CD4-positive, CD25-positive, alpha-beta regulatory T cell (primary cell): ENCODE results near the gene AACS. TPM values are rescaled to one million over a fixed set of nuclear protein-coding genes. Genes with fewer than 3 reads are reported as not detected.
A peak's percentile ranks its signal among the peaks of the same experiment; 100 is the strongest.

ENCODE experiments used
- ATAC-seq, 2 donors: fragments of 150-1000 bp; cut with Tn5 transposase; one replicate each; pipeline ENCODE4 v1.10.0; 2021; ENCODE audit warnings: low read depth in 2 of 2, moderate number of reproducible peaks in 2 of 2, moderate library complexity in 1 of 2
- DNase-seq, 3 donors: peaks; one replicate each; pipeline versions ENCODE4 v3.0.0 to v3.0.0-alpha.2; 2012 to 2022; ENCODE audit warnings: mixed read lengths in 1 of 3
- H3K27ac ChIP-seq: one replicate; pipeline ENCODE4 v1.7.0; 2013; ENCODE audit warnings: mild to moderate bottlenecking, low read length; ENCODE audit not compliant: insufficient read depth, poor library complexity, severe bottlenecking
- H3K27me3 ChIP-seq: one replicate; pipeline ENCODE4 v1.7.0; 2013; ENCODE audit warnings: low read length; ENCODE audit not compliant: control insufficient read depth, insufficient read depth
- H3K36me3 ChIP-seq: one replicate; pipeline ENCODE4 v1.7.0; 2013; ENCODE audit warnings: mild to moderate bottlenecking, low read length, moderate library complexity; ENCODE audit not compliant: control insufficient read depth, insufficient read depth
- H3K4me1 ChIP-seq: 2 replicates; pipeline ENCODE4 v1.7.0; 2013; ENCODE audit warnings: mild to moderate bottlenecking, low read length; ENCODE audit not compliant: insufficient read depth, control insufficient read depth, poor library complexity, severe bottlenecking
- H3K4me3 ChIP-seq: one replicate; pipeline ENCODE4 v1.7.0; 2013; ENCODE audit warnings: low read depth, mild to moderate bottlenecking, low read length, moderate library complexity
- H3K9me3 ChIP-seq, 2 experiments: 1 replicate in 1 of 2; 2 replicates in 1 of 2; pipeline ENCODE4 v1.7.0; 2013; ENCODE audit warnings: low read length in 2 of 2, mild to moderate bottlenecking in 1 of 2, moderate library complexity in 1 of 2; ENCODE audit not compliant: control insufficient read depth in 2 of 2
- H3K27ac Mint-ChIP-seq, 3 donors: one replicate each; pipeline ENCODE4 v1.8.0; 2020 to 2022; ENCODE audit warnings: mild to moderate bottlenecking in 3 of 3, mixed read lengths in 3 of 3, moderate library complexity in 2 of 3
- H3K27me3 Mint-ChIP-seq: one replicate; pipeline ENCODE4 v1.8.0; 2022; ENCODE audit warnings: mild to moderate bottlenecking, mixed read lengths
- H3K36me3 Mint-ChIP-seq: one replicate; pipeline ENCODE4 v1.8.0; 2020; ENCODE audit warnings: mixed read lengths
- H3K4me1 Mint-ChIP-seq, 4 donors: one replicate each; pipeline ENCODE4 v1.8.0; 2020 to 2022; ENCODE audit warnings: mixed read lengths in 4 of 4, mild to moderate bottlenecking in 1 of 4
- H3K4me3 Mint-ChIP-seq, 4 donors: one replicate each; pipeline ENCODE4 v1.8.0; 2020 to 2022; ENCODE audit warnings: mild to moderate bottlenecking in 4 of 4, mixed read lengths in 4 of 4, moderate library complexity in 3 of 4
- H3K9me3 Mint-ChIP-seq, 7 donors: one replicate each; pipeline ENCODE4 v1.8.0; 2020 to 2022; ENCODE audit warnings: mixed read lengths in 7 of 7, mild to moderate bottlenecking in 3 of 7, moderate library complexity in 2 of 7
- polyA plus RNA-seq, 4 donors: library from polyadenylated mRNA; unstranded; fragments of 300-500 nt; fragmentation: Illumina TruSeq; gene quantifications; one replicate each; pipeline ENCODE4 v1.2.3, GENCODE V29; 2021
- total RNA-seq: library from RNA; stranded (reverse); gene quantifications from one replicate; pipeline ENCODE4 v1.2.3, GENCODE V29; 2022

AACS gene
- total and polyA plus RNA-seq, 5 donors from 2014 or later = 5.4 to 8.8 (median 7.8) TPM

GRCh38 chr12:125129179-125129571 is 63.9 kb downstream of the AACS start:
- peaks cover 0 to 3% (median 0%) of the 10 kb centered on the region in 7 donors for H3K9me3 Mint-ChIP-seq
- no peaks in the 10 kb centered on the region for H3K4me1 ChIP-seq
- no peaks in the 10 kb centered on the region for H3K9me3 ChIP-seq
- H3K36me3 ChIP-seq = no peaks in the 10 kb centered on the region
- no peaks in the 10 kb centered on the region for H3K27me3 Mint-ChIP-seq
- DNase-seq = no peak
- no peak overlapping the region for H3K4me3 Mint-ChIP-seq
- no peak overlapping the region for H3K27ac ChIP-seq
- no peak for ATAC-seq
- no peaks in the 10 kb centered on the region for H3K27me3 ChIP-seq
- peaks cover 0 to 3% (median 0%) of the 10 kb centered on the region in 4 donors for H3K4me1 Mint-ChIP-seq
- no peak overlapping the region for H3K4me3 ChIP-seq
- H3K36me3 Mint-ChIP-seq = peaks cover 14% of the 10 kb centered on the region
- H3K27ac Mint-ChIP-seq = no peak overlapping the region

- Mint-ChIP-seq H3K9me3 (peaks cover 0 to 3% (median 0%) of the 10 kb centered on the region in 7 donors), H3K27me3 (no peaks in the 10 kb centered on the region), H3K36me3 (peaks cover 14% of the 10 kb centered on the region), H3K27ac (no peak overlapping the region), H3K4me3 (no peak overlapping the region), H3K4me1 (peaks cover 0 to 3% (median 0%) of the 10 kb centered on the region in 4 donors)
- H3K27me3 ChIP-seq = no peaks in the 10 kb centered on the region
- no peak overlapping the region for H3K4me3 ChIP-seq
- DNase-seq (no peak), ATAC-seq (no peak)
- H3K9me3 ChIP-seq = no peaks in the 10 kb centered on the region
- H3K36me3 ChIP-seq = no peaks in the 10 kb centered on the region
- H3K27ac ChIP-seq = no peak overlapping the region
- H3K4me1 ChIP-seq = no peaks in the 10 kb centered on the region
Observed at GRCh38 chr12:125129591-125130255, 64.5 kb downstream of the AACS start.

DNA sequence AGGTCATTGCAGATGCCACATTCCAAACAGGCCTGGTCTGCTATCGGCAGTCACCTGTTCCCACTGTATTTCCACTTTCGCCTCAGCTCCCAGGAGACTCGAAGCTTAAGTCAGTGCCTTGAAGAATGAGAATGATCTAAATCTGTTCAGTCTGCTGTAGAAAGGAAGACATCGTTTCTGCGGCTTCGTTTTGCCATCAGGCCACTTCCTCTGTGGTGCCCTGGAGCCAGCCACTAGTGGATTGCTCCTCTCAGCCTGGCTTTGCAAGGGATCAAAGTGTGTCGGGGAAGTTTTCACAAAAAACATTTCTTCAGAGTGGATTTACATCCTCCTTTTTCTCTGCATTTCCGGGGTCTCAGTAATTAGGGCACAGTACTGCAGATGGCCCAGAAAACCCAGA is 66.7 kb downstream of the AACS start:
- H3K4me3 Mint-ChIP-seq = no peak overlapping the region
- no peaks in the 10 kb centered on the region for H3K27me3 Mint-ChIP-seq
- peaks cover 17% of the 10 kb centered on the region for H3K36me3 Mint-ChIP-seq
- Histone ChIP-seq H3K27me3 (no peaks in the 10 kb centered on the region), H3K4me1 (no peaks in the 10 kb centered on the region), H3K4me3 (no peak overlapping the region), H3K36me3 (no peaks in the 10 kb centered on the region), H3K9me3 (no peaks in the 10 kb centered on the region), H3K27ac (no peak overlapping the region)
- no peak for DNase-seq
- no peak overlapping the region for H3K27ac Mint-ChIP-seq
- peaks cover 0 to 3% (median 0%) of the 10 kb centered on the region in 4 donors for H3K4me1 Mint-ChIP-seq
- no peak for ATAC-seq
- H3K9me3 Mint-ChIP-seq = peaks cover 0 to 3% (median 0%) of the 10 kb centered on the region in 7 donors

- no peak overlapping the region for H3K4me3 ChIP-seq
- H3K27ac Mint-ChIP-seq = no peak overlapping the region
- no peaks in the 10 kb centered on the region for H3K27me3 ChIP-seq
- ATAC-seq (no peak), DNase-seq (no peak)
- no peak overlapping the region for H3K27ac ChIP-seq
- peaks cover 0 to 3% (median 0%) of the 10 kb centered on the region in 4 donors for H3K4me1 Mint-ChIP-seq
- H3K9me3 Mint-ChIP-seq = peaks cover 0 to 3% (median 0%) of the 10 kb centered on the region in 7 donors
- no peaks in the 10 kb centered on the region for H3K9me3 ChIP-seq
- H3K36me3 ChIP-seq = no peaks in the 10 kb centered on the region
- no peaks in the 10 kb centered on the region for H3K27me3 Mint-ChIP-seq
- no peaks in the 10 kb centered on the region for H3K4me1 ChIP-seq
- peaks cover 22% of the 10 kb centered on the region for H3K36me3 Mint-ChIP-seq
- H3K4me3 Mint-ChIP-seq = no peak overlapping the region
Observed at GRCh38 chr12:125132698-125133400, 67.6 kb downstream of the AACS start.

- no peak overlapping the region for H3K27ac Mint-ChIP-seq
- Histone ChIP-seq H3K27me3 (no peaks in the 10 kb centered on the region), H3K27ac (no peak overlapping the region), H3K4me3 (no peak overlapping the region), H3K36me3 (no peaks in the 10 kb centered on the region), H3K4me1 (no peaks in the 10 kb centered on the region), H3K9me3 (no peaks in the 10 kb centered on the region)
- H3K27me3 Mint-ChIP-seq = no peaks in the 10 kb centered on the region
- DNase-seq (no peak), ATAC-seq (no peak)
- H3K4me3 Mint-ChIP-seq = no peak overlapping the region
- peaks cover 0 to 3% (median 0%) of the 10 kb centered on the region in 4 donors for H3K4me1 Mint-ChIP-seq
- peaks cover 22% of the 10 kb centered on the region for H3K36me3 Mint-ChIP-seq
- H3K9me3 Mint-ChIP-seq = peaks cover 0 to 3% (median 0%) of the 10 kb centered on the region in 7 donors
Observed at GRCh38 chr12:125133616-125134015, 68.4 kb downstream of the AACS start.

GRCh38 chr12:125134576-125134975 is 69.3 kb downstream of the AACS start:
- Mint-ChIP-seq H3K4me3 (no peak overlapping the region), H3K36me3 (peaks cover 16% of the 10 kb centered on the region), H3K27ac (no peak overlapping the region), H3K9me3 (no peaks in the 10 kb centered on the region), H3K4me1 (peaks cover 0 to 3% (median 0%) of the 10 kb centered on the region in 4 donors), H3K27me3 (no peaks in the 10 kb centered on the region)
- ATAC-seq = no peak
- no peaks in the 10 kb centered on the region for H3K27me3 ChIP-seq
- no peaks in the 10 kb centered on the region for H3K9me3 ChIP-seq
- H3K36me3 ChIP-seq = no peaks in the 10 kb centered on the region
- no peaks in the 10 kb centered on the region for H3K4me1 ChIP-seq
- no peak for DNase-seq
- H3K4me3 ChIP-seq = no peak overlapping the region
- no peak overlapping the region for H3K27ac ChIP-seq

DNA sequence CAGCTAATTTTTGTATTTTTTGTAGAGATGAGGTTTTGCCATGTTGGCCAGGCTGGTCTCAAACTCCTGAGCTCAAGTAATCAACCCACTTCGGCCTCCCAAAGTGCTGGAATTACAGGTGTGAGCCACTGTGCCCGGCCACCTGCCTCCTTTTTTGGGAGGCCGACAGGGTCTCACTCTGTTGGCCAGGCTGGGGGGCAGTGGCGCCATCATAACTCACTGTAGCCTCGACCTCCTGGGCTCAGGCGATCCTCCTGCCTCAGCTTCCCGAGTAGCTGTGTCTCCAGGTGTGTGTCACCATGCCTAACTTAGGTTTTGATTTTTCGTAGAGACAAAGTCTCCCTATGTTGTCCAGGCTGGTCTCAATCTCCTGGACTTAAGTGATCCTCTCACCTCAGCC is 70.7 kb downstream of the AACS start:
- no peak overlapping the region for H3K27ac Mint-ChIP-seq
- no peaks in the 10 kb centered on the region for H3K9me3 Mint-ChIP-seq
- Histone ChIP-seq H3K4me1 (no peaks in the 10 kb centered on the region), H3K4me3 (no peak overlapping the region), H3K36me3 (no peaks in the 10 kb centered on the region), H3K9me3 (no peaks in the 10 kb centered on the region), H3K27ac (no peak overlapping the region), H3K27me3 (no peaks in the 10 kb centered on the region)
- peaks cover 0 to under 1% (median 0%) of the 10 kb centered on the region in 4 donors for H3K4me1 Mint-ChIP-seq
- ATAC-seq (no peak), DNase-seq (no peak)
- no peak overlapping the region for H3K4me3 Mint-ChIP-seq
- no peaks in the 10 kb centered on the region for H3K27me3 Mint-ChIP-seq
- peaks cover 16% of the 10 kb centered on the region for H3K36me3 Mint-ChIP-seq

- H3K27me3 Mint-ChIP-seq = no peaks in the 10 kb centered on the region
- H3K27ac Mint-ChIP-seq = peak overlapping the region in 1 of 3 donors; percentile 86
- no peaks in the 10 kb centered on the region for H3K4me1 Mint-ChIP-seq
- Histone ChIP-seq H3K9me3 (no peaks in the 10 kb centered on the region), H3K27me3 (no peaks in the 10 kb centered on the region), H3K36me3 (no peaks in the 10 kb centered on the region), H3K4me3 (no peak overlapping the region), H3K4me1 (no peaks in the 10 kb centered on the region), H3K27ac (no peak overlapping the region)
- H3K4me3 Mint-ChIP-seq = no peak overlapping the region
- peaks cover 16% of the 10 kb centered on the region for H3K36me3 Mint-ChIP-seq
- no peaks in the 10 kb centered on the region for H3K9me3 Mint-ChIP-seq
- ATAC-seq = no peak
- DNase-seq = no peak
Observed at GRCh38 chr12:125136702-125137101, 71.5 kb downstream of the AACS start.
